GM18517 (cell line): ENCODE results near the gene FOS.
"Not testable (repeated sequence)": the region's sequence is repeated elsewhere in the genome, so short reads cannot be mapped to it uniquely, and the experiment has no call there.

Experiments
- ATAC-seq: cut with Tn5 transposase; IDR thresholded peaks from one replicate; pipeline ENCODE4 v1.9.1; 2021; ENCODE audit warnings: mild to moderate bottlenecking, moderate library complexity; ENCODE audit not compliant: unreplicated experiment

The FOS gene

GRCh38 chr14:75274899-75275569, 3.6 kb upstream of the FOS start:
- no peak for ATAC-seq

GRCh38 chr14:75275598-75275997, 3.0 kb upstream of the FOS start:
- ATAC-seq, result no peak

- ATAC-seq, result no peak
Measured at GRCh38 chr14:75277008-75277814, 1.4 kb upstream of the FOS start.

GRCh38 chr14:75277815-75278421, 710 bp upstream of the FOS start:
- ATAC-seq, result no peak

- no peak for ATAC-seq
Measured at GRCh38 chr14:75279153-75279762, 630 bp downstream of the FOS start.

GRCh38 chr14:75279763-75280290, 1.2 kb downstream of the FOS start:
- no peak for ATAC-seq

- ATAC-seq, result no peak
Measured at GRCh38 chr14:75280291-75280830, 1.7 kb downstream of the FOS start.

GRCh38 chr14:75280831-75281653, 2.4 kb downstream of the FOS start:
- ATAC-seq, result no peak

- no peak for ATAC-seq
Measured at GRCh38 chr14:75281654-75282019, 3.0 kb downstream of the FOS start.

GRCh38 chr14:75282170-75282554, 3.5 kb downstream of the FOS start:
- ATAC-seq, result no peak

GRCh38 chr14:75282555-75283161, 4.0 kb downstream of the FOS start:
- not testable (repeated sequence) for ATAC-seq

GRCh38 chr14:75283162-75283832, 4.7 kb downstream of the FOS start:
- ATAC-seq, result no peak

GRCh38 chr14:75283833-75284563, 5.4 kb downstream of the FOS start:
- no peak for ATAC-seq

- ATAC-seq, result no peak
Measured at GRCh38 chr14:75285331-75285730, 6.7 kb downstream of the FOS start.

GRCh38 chr14:75286313-75286712, 7.7 kb downstream of the FOS start:
- no peak for ATAC-seq

GRCh38 chr14:75289840-75290388, 11.3 kb downstream of the FOS start:
- no peak for ATAC-seq

GRCh38 chr14:75290851-75291250, 12.2 kb downstream of the FOS start:
- no peak for ATAC-seq

- no peak for ATAC-seq
Measured at GRCh38 chr14:75291331-75291730, 12.7 kb downstream of the FOS start.
